Measurements from ENCODE around the gene INKA2. TPM values are rescaled to one million over a fixed set of nuclear protein-coding genes. Genes with fewer than 3 reads are reported as not detected.

INKA2 gene
- total RNA-seq, 2 donors from 2014 or later, result 1.0 TPM; not detected in 1

- no peaks in the 10 kb centered on the region for H3K27me3 ChIP-seq
- H3K4me1 ChIP-seq, result no peaks in the 10 kb centered on the region
- H3K4me3 ChIP-seq, result no peak overlapping the region
- ATAC-seq (no peak), DNase-seq (no peak)
- WGBS, 2 donors, result 89 to 95% methylated on average over 2 of the region's 2 CpGs
- TF ChIP-seq CTCF (IDR thresholded peaks at IDR 0.05) (no peak), POLR2A (IDR thresholded peaks at IDR 0.05) (no peak)
- no peaks in the 10 kb centered on the region for H3K9me3 ChIP-seq
- peaks cover 5 to 26% of the 10 kb centered on the region in 2 donors for H3K36me3 ChIP-seq (replicated peaks in 1 of 2; ENCODE audit: insufficient read depth in 1 of 2, low read depth in 2 of 2)
- intact Hi-C loops (cut with DNase I), result no loop called here
- H3K27ac ChIP-seq, result no peak overlapping the region
Observed at GRCh38 chr1:111762332-111762731, 23.1 kb upstream of the INKA2 start.

GRCh38 chr1:111761717-111762116, 22.5 kb upstream of the INKA2 start:
- Histone ChIP-seq H3K4me1 (peaks cover 6% of the 10 kb centered on the region), H3K36me3 (replicated peaks in 1 of 2; ENCODE audit: insufficient read depth in 1 of 2, low read depth in 2 of 2) (peaks cover 5 to 26% of the 10 kb centered on the region in 2 donors), H3K9me3 (no peaks in the 10 kb centered on the region), H3K4me3 (no peak overlapping the region), H3K27me3 (no peaks in the 10 kb centered on the region), H3K27ac (no peak overlapping the region)
- 33 to 41% methylated on average over 2 of the region's 2 CpGs for WGBS, 2 donors
- intact Hi-C loops (cut with DNase I), result no loop called here
- DNase-seq (no peak), ATAC-seq (no peak)
- TF ChIP-seq CTCF (IDR thresholded peaks at IDR 0.05) (no peak), POLR2A (IDR thresholded peaks at IDR 0.05) (no peak)

- 74 to 89% methylated on average over 2 of the region's 2 CpGs for WGBS, 2 donors
- Histone ChIP-seq H3K4me1 (peaks cover 16% of the 10 kb centered on the region), H3K36me3 (replicated peaks in 1 of 2; ENCODE audit: insufficient read depth in 1 of 2, low read depth in 2 of 2) (peaks cover 5 to 15% of the 10 kb centered on the region in 2 donors), H3K9me3 (no peaks in the 10 kb centered on the region), H3K27me3 (no peaks in the 10 kb centered on the region), H3K4me3 (no peak overlapping the region), H3K27ac (no peak overlapping the region)
- DNase-seq (no peak), ATAC-seq (no peak)
- no peak for TF ChIP-seq POLR2A (IDR thresholded peaks at IDR 0.05)
- TF ChIP-seq CTCF (IDR thresholded peaks at IDR 0.05), result no peak
- intact Hi-C loops (cut with DNase I), result no loop called here
Observed at GRCh38 chr1:111758373-111758772, 19.2 kb upstream of the INKA2 start.

- Histone ChIP-seq H3K4me1 (peaks cover 16% of the 10 kb centered on the region), H3K9me3 (no peaks in the 10 kb centered on the region), H3K27me3 (no peaks in the 10 kb centered on the region), H3K27ac (peak overlapping the region; percentile 78 to 89 (median 80)), H3K4me3 (peak overlapping the region; percentile 54 to 69), H3K36me3 (replicated peaks in 1 of 2; ENCODE audit: insufficient read depth in 1 of 2, low read depth in 2 of 2) (peaks cover 5 to 6% of the 10 kb centered on the region in 2 donors)
- no peak for DNase-seq
- intact Hi-C loops (cut with DNase I), result no loop called here
- no peak for TF ChIP-seq POLR2A (IDR thresholded peaks at IDR 0.05)
- no peak for TF ChIP-seq CTCF (IDR thresholded peaks at IDR 0.05)
- ATAC-seq, result peak; percentile 26
- WGBS, 2 donors, result 1 to 2% methylated on average over 5 to 34 of the region's 35 CpGs
Observed at GRCh38 chr1:111756124-111756513, 16.9 kb upstream of the INKA2 start.

- peaks cover under 1 to 2% of the 10 kb centered on the region in 2 donors for H3K36me3 ChIP-seq (replicated peaks in 1 of 2; ENCODE audit: insufficient read depth in 1 of 2, low read depth in 2 of 2)
- H3K9me3 ChIP-seq, result no peaks in the 10 kb centered on the region
- peaks cover 16% of the 10 kb centered on the region for H3K4me1 ChIP-seq
- DNase-seq, result peak; percentile 90 to 93 (median 91)
- H3K27me3 ChIP-seq, result no peaks in the 10 kb centered on the region
- H3K27ac ChIP-seq, result peak within 1 kb of the TSS; percentile 78 to 89 (median 80)
- WGBS, 2 donors, result 0 to 1% methylated on average over 41 to 67 of the region's 67 CpGs
- intact Hi-C loops (cut with DNase I), result no loop called here
- peak; percentile 66 to 98 (median 90) for TF ChIP-seq CTCF (IDR thresholded peaks at IDR 0.05)
- peak; percentile 25 to 74 (median 72) for TF ChIP-seq POLR2A (IDR thresholded peaks at IDR 0.05)
- peak within 1 kb of the TSS; percentile 54 to 69 for H3K4me3 ChIP-seq
- ATAC-seq, result peak; percentile 97
Observed at GRCh38 chr1:111755331-111756123, 16.3 kb upstream of the INKA2 start, which contains the start of gene DDX20. Gene DDX20, plus strand, starts transcription at chr1:111755901. Its CDS starts 24 bp downstream, at chr1:111755925.

Data from body of pancreas (tissue), 4 donors.